Endometrium (tissue), 2 donors: ENCODE results near the gene FAM170B.

Source experiments
- FAIRE-seq: peaks from 2 replicates; lab custom pipeline; 2012; peaks lifted over from hg19 to GRCh38; lab: Jason Lieb, UNC
- donor health status: control.
- donor health status: control.

FAM170B gene

GRCh38 chr10:49123981-49124950 is 9.6 kb downstream of the FAM170B start:
- no peak for FAIRE-seq

- no peak for FAIRE-seq
Measured at GRCh38 chr10:49120911-49121310, 12.9 kb downstream of the FAM170B start.

- FAIRE-seq = no peak
Measured at GRCh38 chr10:49119746-49120145, 14.1 kb downstream of the FAM170B start.

- no peak for FAIRE-seq
Measured at GRCh38 chr10:49118430-49119074, 15.3 kb downstream of the FAM170B start.

- FAIRE-seq = no peak
Measured at GRCh38 chr10:49117376-49118070, 16.3 kb downstream of the FAM170B start.

GRCh38 chr10:49116509-49117375 is 17.1 kb downstream of the FAM170B start:
- no peak for FAIRE-seq

GRCh38 chr10:49115796-49116508 is 17.9 kb downstream of the FAM170B start:
- FAIRE-seq = no peak

- FAIRE-seq = no peak
Measured at GRCh38 chr10:49115015-49115795, 18.6 kb downstream of the FAM170B start, which contains the start of gene VSTM4. TSS of gene VSTM4 (minus strand) at chr10:49115522. CDS start at chr10:49115485, 37 bp downstream.

GRCh38 chr10:49114718-49115014 is 19.2 kb downstream of the FAM170B start:
- no peak for FAIRE-seq

- no peak for FAIRE-seq
Measured at GRCh38 chr10:49113741-49114141, 20.1 kb downstream of the FAM170B start.

GRCh38 chr10:49112851-49113250 is 21.0 kb downstream of the FAM170B start:
- no peak for FAIRE-seq

GRCh38 chr10:49112098-49112497 is 21.7 kb downstream of the FAM170B start:
- FAIRE-seq = no peak

GRCh38 chr10:49111320-49111698 is 22.5 kb downstream of the FAM170B start:
- FAIRE-seq = no peak

GRCh38 chr10:49110684-49111319 is 23.0 kb downstream of the FAM170B start:
- FAIRE-seq = no peak

- FAIRE-seq = peak; percentile 90
Measured at GRCh38 chr10:49109669-49110340, 24.0 kb downstream of the FAM170B start.

- no peak for FAIRE-seq
Measured at GRCh38 chr10:49108656-49109055, 25.2 kb downstream of the FAM170B start.

GRCh38 chr10:49107887-49108267 is 25.9 kb downstream of the FAM170B start:
- no peak for FAIRE-seq

- FAIRE-seq = no peak
Measured at GRCh38 chr10:49107111-49107886, 26.5 kb downstream of the FAM170B start.

GRCh38 chr10:49106451-49106850 is 27.4 kb downstream of the FAM170B start:
- no peak for FAIRE-seq
